M059J (cell line): ENCODE results near the gene FBXW11. TPM values are rescaled to one million over a fixed set of nuclear protein-coding genes. Genes with fewer than 3 reads are reported as not detected.

ENCODE experiments used
- total RNA-seq: library from RNA; depleted of rRNA; stranded (reverse); fragments of >200 nt; shearing (Covaris generic); gene quantifications from 2 replicates; pipeline ENCODE4 v1.2.3, GENCODE V29; 2014; rRNA removed

FBXW11 gene
- total RNA-seq, 1 experiment from 2014 or later, result 75.0 TPM

Other genes starting within 250 kb of the FBXW11 start
- gene SMIM23, start 220.8 kb downstream of the FBXW11 start, total RNA-seq, result not detected in 2 replicates
- 14.4 and 18.1 TPM in 2 replicates for gene STK10, start 181.6 kb upstream of the FBXW11 start, total RNA-seq
- not detected in 2 replicates for gene EFCAB9, start 187.5 kb upstream of the FBXW11 start, total RNA-seq